Measurements from ENCODE around the gene B3GNT5. TPM values are rescaled to one million over a fixed set of nuclear protein-coding genes. Genes with fewer than 3 reads are reported as not detected.
A peak's percentile ranks its signal among the peaks of the same experiment; 100 is the strongest.

B3GNT5 gene
- total and polyA plus RNA-seq, 2 donors (not counting 3 experiments of a cell fraction or from before 2014, with no cell fraction given) = 4.1 to 25.6 TPM

- H3K27ac ChIP-seq (ENCODE audit: insufficient read depth, low read depth, low read length) = no peak overlapping the region
- H3K9me1 ChIP-seq (replicated peaks; ENCODE audit: control insufficient read depth, extremely low read depth, insufficient read depth, low read length) = no peaks in the 10 kb centered on the region
- DNase-seq (ENCODE audit: low read depth, low spot score) (peak; percentile 37), FAIRE-seq (peak; percentile 73)
- CTCF ChIA-PET = interaction anchor here (0.9 to 2.2 kb wide), 3 partner anchors 8 to 138 kb away, joined by 6 to 14 read pairs (median 8); partner anchors contain the start of gene B3GNT5
- H3K4me3 ChIP-seq (replicated peaks in 1 of 3; ENCODE audit: insufficient read depth in 1 of 3, low read depth in 1 of 3, low read length in 3 of 3) = no peak overlapping the region
- no peaks in the 10 kb centered on the region for H3K79me2 ChIP-seq (ENCODE audit: control insufficient read depth, insufficient read depth, low read length)
- peaks cover 12% of the 10 kb centered on the region for H3K4me1 ChIP-seq (ENCODE audit: control insufficient read depth, extremely low read depth, insufficient read depth, low read length)
- no peaks in the 10 kb centered on the region for H3K27me3 ChIP-seq (ENCODE audit: control insufficient read depth in 2 of 2, insufficient read depth in 2 of 2, low read length in 2 of 2)
- H3K36me3 ChIP-seq (ENCODE audit: control insufficient read depth in 2 of 2, extremely low read depth in 1 of 2, insufficient read depth in 2 of 2, low read length in 2 of 2) = no peaks in the 10 kb centered on the region
- no peaks in the 10 kb centered on the region for H4K20me1 ChIP-seq (replicated peaks; ENCODE audit: control insufficient read depth, extremely low read depth, insufficient read depth, low read length)
- TF ChIP-seq CTCF (IDR thresholded peaks at IDR 0.05; ENCODE audit: extremely low read depth in 1 of 2, insufficient read depth in 1 of 2, low read depth in 1 of 2, low read length in 2 of 2) (no peak), EZH2 (IDR thresholded peaks at IDR 0.05; ENCODE audit: borderline replicate concordance, low read depth, low read length, severe bottlenecking) (no peak), GATA2 (IDR thresholded peaks at IDR 0.05; ENCODE audit: insufficient read depth, insufficient read length, low read depth, low read length) (peak; percentile 37), FOS (IDR thresholded peaks at IDR 0.05; ENCODE audit: borderline replicate concordance, insufficient read depth, low read length) (peak; percentile 56), POLR2AphosphoS5 (IDR thresholded peaks at IDR 0.05; ENCODE audit: insufficient read depth, low read depth, low read length) (no peak), POLR2A (IDR thresholded peaks at IDR 0.05; ENCODE audit: low read depth, low read length) (no peak), MAX (IDR thresholded peaks at IDR 0.05; ENCODE audit: insufficient read depth, insufficient read length) (no peak)
- no peaks in the 10 kb centered on the region for H3K9me3 ChIP-seq (replicated peaks; ENCODE audit: control insufficient read depth, insufficient read depth, low read length)
- no peak overlapping the region for H3K4me2 ChIP-seq (ENCODE audit: insufficient read depth, low read length)
- POLR2A ChIA-PET = interaction anchor here (0.7 kb wide), 1 partner anchor 113 kb away, joined by 5 read pairs; no protein-coding TSS in a partner anchor
- dilution Hi-C loops (cut with MboI; ENCODE audit: extremely low pct_ligation_motif_present, low sequenced_read_pairs) = no loop called here
- intact Hi-C loops (cut with micrococcal nuclease) = no loop called here
- H2AFZ ChIP-seq (ENCODE audit: low read depth, low read length) = no peak overlapping the region
- no TSS peak for BruUV-seq (replicated peaks)
- no peak overlapping the region for H3K9ac ChIP-seq (replicated peaks; ENCODE audit: extremely low read depth, insufficient read depth, low read length)
These were observed 8.8 kb upstream of the B3GNT5 start for GRCh38 chr3:183244219-183244618.
